Measurements from ENCODE around the gene PEAK1.

The PEAK1 gene

DNA sequence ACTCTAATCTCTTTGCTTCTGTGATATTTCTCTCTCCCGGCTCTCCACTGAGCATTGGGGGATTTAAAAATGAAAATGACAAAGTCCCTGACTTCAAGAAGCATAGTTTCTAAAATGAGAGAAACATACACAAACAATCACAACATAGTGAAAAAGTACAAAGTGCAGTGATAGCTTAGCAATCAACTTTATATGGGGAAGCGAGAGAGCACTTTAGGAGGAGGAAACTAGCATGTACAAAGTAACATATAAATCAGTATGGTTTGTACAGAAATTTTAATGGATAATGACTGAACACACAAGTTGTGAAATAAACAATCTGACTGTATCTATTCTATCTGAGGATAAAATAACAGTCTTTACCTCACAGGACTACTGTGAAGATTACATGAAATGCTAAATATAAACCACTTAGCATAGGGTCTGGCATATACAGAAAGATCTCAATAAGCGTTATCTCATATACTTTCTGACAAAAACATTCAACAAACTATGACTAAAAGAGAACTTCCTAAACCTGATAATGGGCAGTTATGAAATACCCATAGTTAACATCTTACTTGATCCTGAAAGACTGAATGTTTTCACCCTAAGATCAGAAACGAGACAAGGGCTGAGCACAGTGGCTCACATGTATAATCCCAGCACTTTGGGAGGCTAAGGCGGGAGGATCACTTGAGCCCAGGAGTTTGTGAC, 61.2 kb downstream of the PEAK1 start:
- DNase-seq (ENCODE audit: low read depth in 2 of 2), result no peak

DNA sequence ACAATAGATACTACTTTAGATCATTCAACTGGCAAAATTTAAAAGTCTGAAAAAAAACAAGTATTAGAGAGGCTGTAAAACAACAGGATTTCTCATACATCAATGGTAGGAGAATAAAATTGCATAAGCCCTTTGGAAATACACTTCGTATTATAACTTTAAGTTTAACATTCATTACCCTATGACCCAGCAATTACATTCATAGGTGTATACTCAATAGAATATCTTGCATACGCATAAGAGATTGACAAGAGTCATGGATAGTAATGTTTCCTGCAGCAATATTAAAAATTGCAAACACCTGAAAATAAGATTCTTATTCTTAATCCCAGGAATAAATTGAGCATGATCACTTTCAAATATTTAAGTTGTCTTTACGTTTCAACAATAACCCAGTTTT, 63.6 kb downstream of the PEAK1 start:
- DNase-seq (ENCODE audit: low read depth in 2 of 2), result no peak

DNA sequence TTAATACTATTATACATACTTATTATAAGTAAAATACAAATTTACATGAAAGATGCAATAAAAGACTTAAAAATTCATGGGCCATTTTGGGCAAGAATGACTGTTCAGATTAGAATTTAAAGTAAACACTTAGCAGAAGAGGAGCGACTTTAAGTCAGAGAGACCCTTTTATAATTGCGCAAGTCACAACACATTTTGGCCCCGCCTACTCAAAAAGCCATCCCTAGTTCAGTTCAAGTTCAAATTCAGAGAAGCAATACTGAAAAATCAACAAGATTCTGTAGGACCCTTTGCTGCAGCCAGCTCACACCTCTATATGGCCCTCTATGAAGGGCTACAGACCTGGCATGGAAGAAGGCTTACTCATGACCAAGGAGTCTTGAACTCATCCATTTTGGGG, 64.6 kb downstream of the PEAK1 start:
- no peak for DNase-seq (ENCODE audit: low read depth in 2 of 2)

DNA sequence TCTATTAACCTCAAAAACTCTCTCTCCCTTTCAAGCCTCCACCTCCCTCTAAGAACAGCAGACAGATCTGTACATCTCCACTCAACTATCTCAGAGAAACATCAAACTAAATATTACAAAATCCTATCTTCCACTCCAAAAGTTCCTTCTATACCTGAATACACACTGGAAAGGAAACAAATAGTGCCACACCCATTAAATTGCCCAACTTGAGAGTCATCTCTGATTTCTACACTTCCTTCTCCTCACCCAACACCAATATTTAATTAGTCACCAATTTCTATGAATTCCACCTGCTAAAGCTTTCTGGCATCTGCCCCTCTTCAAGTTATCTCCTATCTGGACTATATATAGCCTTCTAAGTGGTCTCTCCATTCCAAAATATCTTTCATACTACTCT, 65.8 kb downstream of the PEAK1 start:
- no peak for DNase-seq (ENCODE audit: low read depth in 2 of 2)

DNA sequence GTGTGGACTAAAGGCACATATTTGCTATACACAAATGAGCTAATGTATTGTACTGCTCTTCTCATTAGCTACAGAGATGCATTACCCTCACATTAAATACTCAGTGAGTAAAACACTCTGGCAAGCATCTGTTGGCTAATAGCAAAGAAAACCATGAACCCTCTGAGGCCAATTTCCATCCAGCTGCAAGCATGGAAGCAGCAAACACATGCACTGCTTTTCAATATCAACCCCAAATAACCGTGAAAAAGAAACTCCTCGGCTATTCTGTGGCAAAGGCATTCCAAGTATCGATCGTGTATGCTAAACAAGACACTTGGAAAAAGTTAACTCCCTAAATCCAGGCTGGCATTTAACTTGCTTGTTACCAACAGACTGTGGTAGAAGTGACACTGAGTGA, 67.0 kb downstream of the PEAK1 start:
- DNase-seq (ENCODE audit: low read depth in 2 of 2), result no peak

DNA sequence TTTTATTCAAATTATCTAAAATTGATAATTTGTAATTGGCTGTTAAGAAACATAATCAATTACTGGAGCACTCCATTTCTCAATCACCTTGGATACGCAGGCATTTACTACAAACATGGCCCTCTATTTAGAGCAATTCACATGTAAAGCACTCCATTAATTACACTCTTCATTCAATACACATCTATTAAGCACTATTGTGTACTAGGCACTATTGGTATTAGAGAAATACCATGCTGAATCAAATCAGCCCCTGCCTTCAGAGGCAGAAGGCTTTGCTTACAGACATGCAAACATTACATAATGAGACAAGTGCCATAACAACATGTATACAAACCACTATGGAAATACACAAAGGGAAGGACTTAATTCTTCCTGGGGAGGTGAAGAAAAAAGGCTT, 69.1 kb downstream of the PEAK1 start:
- DNase-seq (ENCODE audit: low read depth in 2 of 2), result no peak

DNA sequence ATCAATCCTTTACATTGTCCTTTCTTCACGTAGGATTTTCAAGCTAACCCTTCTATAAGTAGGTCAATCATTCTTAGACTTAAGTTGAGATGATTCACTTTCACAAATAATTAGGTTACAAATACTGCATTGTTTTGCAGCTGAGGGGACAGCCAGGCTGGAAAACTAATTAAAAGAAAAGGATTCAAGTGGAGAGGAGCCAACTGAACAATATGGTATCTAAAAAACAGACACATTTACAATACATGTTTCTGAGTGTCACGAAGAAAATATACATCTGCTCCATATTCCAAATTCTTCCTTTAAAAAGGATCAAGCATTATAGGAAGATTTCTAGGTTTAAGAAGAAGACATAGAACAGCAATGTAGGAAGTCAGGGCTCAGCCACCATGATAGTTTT, 70.2 kb downstream of the PEAK1 start:
- no peak for DNase-seq (ENCODE audit: low read depth in 2 of 2)

DNA sequence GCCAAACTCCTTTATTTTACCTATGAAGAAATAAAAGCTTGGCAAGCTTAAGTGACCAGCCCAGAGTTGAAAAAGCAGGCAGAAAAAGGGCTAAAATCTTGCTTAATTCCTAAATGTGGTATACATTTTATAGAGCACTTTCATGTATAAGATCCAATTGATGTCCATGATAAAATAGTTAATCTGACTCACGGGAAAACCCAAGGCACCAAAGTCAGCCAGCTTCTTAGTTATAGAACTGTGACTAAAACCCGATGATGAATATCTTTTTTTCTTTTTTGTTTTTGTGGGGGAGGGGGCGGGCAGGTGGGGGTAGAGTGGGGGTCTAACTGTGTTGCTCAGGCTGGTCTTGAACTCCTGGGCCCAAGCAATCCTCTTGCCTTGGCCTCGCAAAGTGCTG, 71.4 kb downstream of the PEAK1 start:
- no peak for DNase-seq (ENCODE audit: low read depth in 2 of 2)

DNA sequence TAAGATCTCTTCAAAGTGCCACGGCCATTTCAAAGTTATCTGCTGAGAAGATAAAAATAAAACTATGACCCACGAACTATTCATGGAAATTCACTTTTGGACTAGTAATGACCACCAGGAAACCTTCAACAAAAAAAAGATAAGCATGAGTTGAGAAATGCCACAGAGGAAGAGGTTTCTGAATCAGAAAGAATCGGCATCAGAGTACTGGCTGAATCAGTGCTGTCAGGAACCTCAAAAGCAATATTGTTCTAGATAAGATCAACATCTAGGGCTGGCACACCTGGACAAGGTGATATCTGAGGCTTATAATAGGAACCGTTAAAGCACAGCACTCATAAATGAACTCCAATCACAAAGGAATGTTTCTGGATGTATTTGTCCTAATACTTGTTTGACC, 72.7 kb downstream of the PEAK1 start:
- DNase-seq (ENCODE audit: low read depth in 2 of 2), result no peak

DNA sequence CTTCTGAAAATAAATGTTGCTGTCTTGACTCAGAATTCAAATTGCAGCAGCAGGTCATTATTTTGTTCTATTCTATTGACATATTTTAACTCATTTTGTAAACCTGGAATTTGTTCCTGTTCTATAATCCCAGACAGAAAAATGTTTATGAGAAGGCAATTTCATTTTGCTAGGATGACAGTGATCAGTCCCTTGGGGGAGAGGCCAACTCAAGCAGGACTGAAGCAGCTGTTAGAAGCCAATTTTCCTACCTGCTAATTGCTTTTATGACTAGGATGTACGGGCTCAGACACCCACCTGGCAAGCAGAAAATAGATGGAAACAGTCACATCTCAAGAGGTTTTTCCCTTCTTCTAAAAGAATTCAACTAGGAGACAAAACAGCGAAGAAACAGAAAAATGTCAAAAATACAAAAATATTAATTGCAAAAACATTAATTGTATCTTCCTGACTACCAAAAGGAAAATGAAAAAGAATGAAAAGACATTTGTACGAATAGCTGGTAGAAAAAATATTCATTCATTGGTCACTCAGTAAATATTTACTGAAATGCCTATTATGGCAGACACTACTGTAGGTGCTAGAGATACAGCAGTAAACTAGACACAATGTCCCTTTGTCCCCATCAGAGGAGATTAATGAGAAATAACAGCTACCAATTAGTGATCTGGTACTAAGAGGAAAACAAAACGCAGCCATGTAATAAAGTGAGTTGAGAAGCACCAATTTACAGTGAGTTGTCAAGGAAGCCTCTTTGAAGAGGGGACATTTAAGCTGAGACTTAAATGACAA, 73.5 kb downstream of the PEAK1 start:
- DNase-seq (ENCODE audit: low read depth in 2 of 2), result no peak

DNA sequence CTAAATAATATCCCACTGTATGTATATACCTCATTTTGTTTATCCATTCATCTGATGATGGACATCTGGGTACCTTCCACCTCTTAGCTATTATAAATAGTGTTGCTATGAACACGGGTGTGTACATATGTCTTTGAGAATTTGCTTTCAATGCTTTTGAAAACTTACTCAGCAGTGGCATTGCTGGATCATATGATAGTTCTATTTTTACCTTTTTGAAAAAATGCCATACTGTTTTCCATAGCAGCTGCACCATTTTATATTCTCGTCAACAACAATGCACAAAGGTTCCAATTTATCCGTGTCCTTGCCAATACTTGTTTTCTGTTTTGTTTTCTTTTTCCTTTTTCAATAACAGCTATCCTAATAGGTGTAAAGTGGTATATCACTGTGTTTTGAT, 77.1 kb downstream of the PEAK1 start:
- DNase-seq (ENCODE audit: low read depth in 2 of 2), result no peak

DNA sequence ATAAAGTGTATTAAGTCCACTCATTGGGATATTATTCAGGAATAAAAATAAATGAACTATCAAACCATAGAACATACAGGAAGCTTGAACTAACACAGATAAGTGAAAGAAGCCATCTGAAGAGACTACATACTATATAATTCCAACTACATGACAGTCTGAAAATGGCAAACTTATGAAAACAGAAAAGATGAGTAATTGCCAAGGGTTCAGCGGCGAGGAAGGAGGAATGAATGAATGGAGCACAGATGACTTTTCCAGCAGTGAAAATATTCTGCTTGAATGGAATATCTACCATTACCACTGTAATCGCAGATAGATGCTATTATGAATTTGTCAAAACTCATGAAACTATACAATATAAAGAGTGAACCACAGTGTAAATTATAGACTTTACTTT, 79.7 kb downstream of the PEAK1 start:
- no peak for DNase-seq (ENCODE audit: low read depth in 2 of 2)

DNA sequence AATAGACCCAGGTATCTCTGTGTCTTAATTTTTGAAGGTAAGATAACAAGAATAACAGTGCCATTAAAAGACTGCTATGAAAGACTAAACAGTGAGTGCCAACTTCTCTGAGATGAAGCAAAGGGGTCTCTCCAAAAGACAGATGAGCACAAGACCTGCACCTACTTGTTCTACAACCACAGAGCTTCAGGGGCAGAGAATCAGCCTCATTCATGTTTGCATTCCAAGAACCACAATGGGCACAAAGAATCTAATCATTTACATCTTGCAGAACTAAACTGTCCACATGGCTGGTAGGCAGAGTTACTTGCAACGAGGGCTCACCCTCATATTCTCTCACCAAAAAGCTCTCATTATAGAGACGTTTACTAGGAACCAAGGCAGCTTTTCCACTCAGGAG, 83.9 kb downstream of the PEAK1 start:
- DNase-seq (ENCODE audit: low read depth in 2 of 2), result no peak

DNA sequence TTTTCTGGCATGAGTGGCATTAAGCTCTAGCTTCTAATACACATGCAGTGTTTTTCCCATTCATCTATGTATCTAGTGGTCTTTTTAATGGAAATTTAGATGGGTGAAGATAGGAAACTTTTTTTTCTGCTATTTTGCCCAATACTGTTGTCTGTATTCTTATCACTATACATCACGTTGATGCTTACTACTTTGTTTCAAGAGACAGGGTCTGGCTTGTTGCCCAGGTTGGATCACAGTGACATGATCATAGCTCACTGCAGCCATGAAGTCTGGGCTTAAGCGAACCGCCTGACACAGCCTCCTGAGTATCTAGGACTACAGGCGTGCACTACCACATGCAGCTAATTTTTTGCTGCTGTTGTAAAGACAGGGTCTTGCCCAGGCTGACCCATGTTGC, 84.6 kb downstream of the PEAK1 start:
- no peak for DNase-seq (ENCODE audit: low read depth in 2 of 2)

DNA sequence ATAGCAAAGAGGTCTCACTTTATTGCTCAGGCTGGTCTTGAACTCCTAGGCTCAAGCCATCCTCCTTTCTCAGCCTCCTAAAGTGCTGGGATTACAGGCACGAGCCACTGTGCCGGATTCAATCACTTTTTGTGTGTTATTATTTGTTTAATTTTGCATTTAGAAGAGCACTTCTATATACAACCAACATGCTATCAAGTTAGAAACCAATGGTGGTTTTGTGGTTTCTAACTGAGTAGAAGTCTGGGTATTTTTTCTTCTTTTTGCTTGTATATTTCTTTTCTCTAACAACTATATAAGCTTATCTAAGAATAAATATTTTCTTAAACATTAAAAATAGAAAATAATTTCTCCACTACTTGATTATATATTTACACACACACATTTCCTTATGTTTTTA, 86.7 kb downstream of the PEAK1 start:
- no peak for DNase-seq (ENCODE audit: low read depth in 2 of 2)

DNA sequence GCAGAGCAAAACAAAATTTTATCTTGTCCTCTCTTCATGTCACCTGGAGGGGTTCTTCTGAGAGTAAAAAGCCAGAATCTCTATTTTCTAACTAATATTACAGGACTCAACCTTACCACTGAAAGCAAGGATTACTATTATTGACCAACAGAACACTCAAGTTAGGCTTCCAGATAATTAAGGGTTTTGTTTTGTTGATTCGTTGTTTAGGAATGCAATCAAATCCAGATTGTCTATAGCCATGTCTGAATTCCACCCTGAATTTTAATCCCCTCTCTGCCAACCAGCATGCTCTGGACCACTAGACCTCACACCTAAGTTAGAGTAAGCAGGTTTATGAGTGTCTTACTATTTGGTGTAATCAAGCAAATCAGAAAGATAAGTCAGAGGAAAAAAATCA, 90.7 kb downstream of the PEAK1 start:
- no peak for DNase-seq (ENCODE audit: low read depth in 2 of 2)

DNA sequence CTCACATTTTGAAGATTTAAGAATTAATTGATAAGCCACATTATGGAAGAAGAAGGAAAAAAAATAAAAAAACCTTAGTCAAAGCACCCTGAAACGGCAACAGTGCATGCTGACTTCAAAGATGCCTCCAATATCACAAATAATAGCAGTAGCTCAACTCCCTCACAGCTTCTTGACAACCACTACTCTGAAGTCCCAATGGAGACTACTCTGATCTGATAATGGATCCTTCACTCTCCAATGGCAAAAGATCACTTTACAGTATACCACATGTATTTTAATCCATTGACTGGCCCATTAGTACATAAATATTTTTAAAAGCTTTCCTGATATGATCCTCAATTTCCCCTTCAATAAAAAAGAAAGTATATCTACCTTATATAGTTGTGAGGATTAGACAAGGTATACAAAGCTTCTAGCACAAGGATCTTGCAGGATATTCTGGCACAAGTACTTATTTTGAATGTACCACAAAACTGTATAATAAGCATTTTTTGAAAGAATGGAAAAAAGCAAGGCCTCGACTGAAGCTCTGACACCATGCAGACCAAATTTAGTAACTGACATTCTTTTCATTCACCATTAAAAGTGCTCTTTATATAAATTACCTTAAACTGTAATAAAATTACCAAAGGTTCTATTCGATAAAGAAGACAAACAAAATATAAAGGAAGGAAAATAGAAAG, 91.9 kb downstream of the PEAK1 start:
- no peak for DNase-seq (ENCODE audit: low read depth in 2 of 2)

DNA sequence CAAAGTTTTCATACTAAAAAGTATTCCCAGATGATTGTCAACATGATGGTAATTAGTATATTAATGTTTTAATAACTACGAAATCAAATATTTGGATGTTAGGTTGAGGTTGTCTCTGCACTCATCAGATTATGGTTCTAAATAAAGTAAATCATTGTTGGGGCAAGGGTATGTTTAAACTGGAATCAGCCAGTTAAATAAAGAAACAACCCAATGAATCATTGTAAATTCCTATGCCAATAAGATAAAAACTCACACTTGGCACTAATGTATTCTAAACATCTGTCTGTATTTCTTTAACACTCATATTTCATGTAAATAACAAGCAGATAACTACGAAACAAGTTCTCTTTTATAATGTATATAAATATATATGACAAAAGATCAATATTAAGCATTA, 92.7 kb downstream of the PEAK1 start:
- DNase-seq (ENCODE audit: low read depth in 2 of 2), result no peak

DNA sequence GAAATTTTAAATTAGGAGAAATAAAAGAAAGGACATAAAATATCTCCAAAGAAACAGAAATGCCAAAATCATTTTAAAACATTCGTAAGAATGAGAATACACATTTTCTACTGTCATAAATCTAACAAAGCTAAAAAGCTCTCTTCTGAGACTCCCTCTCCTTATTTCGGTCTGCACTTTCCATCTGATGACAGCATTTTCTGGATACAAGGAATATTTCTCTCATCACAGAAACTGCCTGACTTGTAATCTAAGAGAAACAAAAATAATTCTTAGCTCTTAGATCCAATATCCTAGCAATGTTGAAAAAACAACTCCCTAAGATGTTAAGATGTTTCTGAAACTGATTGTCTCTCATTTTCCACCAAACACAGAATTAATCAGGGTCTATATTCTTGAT, 93.5 kb downstream of the PEAK1 start:
- no peak for DNase-seq (ENCODE audit: low read depth in 2 of 2)

DNA sequence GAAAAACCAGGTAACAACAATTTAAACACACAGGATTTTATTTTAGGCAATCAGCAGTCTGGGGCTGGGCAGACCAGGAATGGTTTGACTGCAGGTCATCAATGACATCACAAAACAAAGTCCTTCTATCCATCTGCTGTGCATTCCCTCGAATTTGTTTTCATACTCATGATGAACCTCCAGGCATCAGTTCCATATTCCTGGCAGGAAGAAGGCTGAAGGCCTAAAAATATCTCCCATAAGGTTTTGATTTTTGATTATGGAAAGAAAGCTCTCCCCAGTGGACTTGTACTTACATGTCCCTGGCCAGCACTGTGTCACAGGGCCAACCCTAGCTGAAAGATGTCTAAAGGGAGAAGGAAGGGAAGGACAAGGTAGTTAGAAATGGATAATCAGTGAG, 107.4 kb downstream of the PEAK1 start:
- no peak for DNase-seq (ENCODE audit: low read depth in 2 of 2)

DNA sequence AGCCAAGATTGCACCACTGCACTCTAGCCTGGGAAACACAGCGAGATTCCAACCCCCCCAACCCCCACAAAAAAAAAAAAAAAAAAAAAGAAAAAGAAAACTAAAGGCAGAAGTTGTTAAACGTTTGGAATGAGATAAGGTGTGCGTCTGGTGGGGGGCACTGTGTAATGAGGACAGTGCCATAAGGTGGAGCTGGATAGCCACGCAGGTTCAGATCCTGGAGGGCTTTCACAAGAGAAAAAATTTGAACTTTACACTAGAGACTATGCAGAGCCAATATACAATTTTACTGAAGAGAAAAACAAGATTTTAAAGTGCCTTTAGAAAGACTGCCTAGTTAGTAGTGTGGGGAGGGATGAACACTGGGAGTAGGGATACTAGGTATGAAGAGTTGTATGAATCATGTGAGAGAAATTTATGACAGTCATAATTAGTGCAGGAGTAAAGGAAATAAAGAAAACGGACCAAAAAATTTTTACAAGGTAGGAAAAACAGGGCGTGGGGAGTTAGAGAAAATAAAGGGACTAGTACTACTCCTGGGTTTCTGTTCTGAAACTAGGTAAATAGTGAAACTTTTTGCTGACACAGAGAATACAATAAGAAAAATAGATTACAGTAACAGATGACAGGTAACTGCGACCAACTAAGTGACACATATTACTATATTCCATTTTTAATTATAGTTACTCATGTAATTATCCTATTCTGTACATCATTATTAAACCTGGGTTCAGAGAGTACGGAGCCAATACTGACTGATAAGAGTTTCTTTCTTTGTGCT, 108.1 kb downstream of the PEAK1 start:
- DNase-seq (ENCODE audit: low read depth in 2 of 2), result no peak

DNA sequence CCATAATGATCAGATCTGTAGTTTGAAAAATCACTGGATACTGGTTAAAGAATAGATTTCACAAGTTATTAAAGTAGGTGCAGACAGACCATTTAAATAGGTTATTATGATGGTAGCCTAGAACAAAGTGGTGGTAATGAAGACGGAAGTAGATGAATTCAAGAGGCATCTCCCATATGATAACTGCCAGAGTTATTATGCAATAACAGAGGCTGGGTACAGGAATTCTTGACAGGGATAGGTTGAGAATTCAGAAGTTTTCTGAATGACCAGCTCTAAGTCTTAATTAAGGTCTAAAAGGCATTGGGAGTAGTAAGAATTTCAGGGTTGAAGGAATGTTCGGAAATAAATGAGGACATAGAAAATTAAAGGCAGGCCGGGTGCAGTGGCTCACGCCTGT, 108.9 kb downstream of the PEAK1 start:
- no peak for DNase-seq (ENCODE audit: low read depth in 2 of 2)

All from stimulated activated CD4-positive, alpha-beta T cell treated with anti-CD3 and anti-CD28 coated beads, Interleukin-4, amount 100 ng/mL, for 48 hours (primary cell).